GM21515 (cell line): Measurements from ENCODE around the gene ZC3H18.

Experiments used
- ATAC-seq: cut with Tn5 transposase; IDR thresholded peaks from one replicate; pipeline ENCODE4 v1.9.1; 2021; ENCODE audit not compliant: unreplicated experiment

ZC3H18 gene

GRCh38 chr16:88548985-88549384, 21.2 kb upstream of the ZC3H18 start:
- no peak for ATAC-seq

DNA sequence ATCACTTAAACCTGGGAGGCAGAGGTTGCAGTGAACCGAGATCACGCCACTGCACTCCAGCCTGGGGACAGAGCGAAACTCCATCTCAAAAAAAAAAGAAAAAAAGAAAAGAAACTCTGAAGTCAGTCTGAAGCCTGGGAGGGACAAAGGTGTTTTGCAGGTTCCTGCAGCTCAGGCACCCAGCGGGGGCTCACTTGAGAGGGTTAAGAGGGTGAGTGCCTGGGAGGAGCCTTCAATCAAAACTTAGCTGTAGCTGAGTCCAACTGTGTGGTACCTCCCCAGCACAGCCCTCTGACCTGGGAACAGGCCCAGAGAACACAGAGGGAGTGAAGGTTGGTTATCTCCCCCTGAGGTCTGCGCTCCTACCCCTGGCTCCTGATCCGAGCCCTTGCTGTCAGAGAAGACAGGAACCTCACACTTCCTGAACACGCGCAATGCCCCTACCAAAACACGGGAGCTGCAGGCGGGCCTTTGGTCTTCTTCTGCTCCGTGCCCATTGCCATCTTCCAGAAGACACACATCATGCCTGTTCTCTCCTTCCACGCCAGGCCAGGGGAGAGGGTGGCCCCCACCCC, 20.4 kb upstream of the ZC3H18 start:
- no peak for ATAC-seq

GRCh38 chr16:88550246-88550661, 19.9 kb upstream of the ZC3H18 start:
- no peak for ATAC-seq

- no peak for ATAC-seq
These were observed 18.0 kb upstream of the ZC3H18 start for GRCh38 chr16:88552166-88552565.

- no peak for ATAC-seq
These were observed 17.4 kb upstream of the ZC3H18 start for GRCh38 chr16:88552815-88553214.

DNA sequence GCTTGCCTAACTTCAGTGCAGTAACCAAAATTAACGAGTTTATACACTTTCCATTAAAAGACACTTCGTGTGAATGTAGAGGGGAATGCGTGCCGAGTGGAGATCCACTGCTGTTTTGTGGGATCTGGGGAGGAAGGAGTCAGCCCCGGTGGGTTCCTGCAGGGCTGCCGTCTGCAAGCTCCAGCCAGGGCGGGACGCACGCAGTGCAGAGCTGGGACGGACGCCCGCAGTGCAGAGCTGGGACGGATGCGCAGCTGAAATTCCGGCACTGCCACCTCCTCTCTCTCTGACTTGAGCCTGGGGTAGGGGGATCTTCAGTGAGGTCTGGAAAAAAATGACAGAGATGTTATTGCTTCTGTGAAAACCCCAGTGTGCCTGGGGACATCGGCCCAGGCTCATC, 16.5 kb upstream of the ZC3H18 start:
- no peak for ATAC-seq

DNA sequence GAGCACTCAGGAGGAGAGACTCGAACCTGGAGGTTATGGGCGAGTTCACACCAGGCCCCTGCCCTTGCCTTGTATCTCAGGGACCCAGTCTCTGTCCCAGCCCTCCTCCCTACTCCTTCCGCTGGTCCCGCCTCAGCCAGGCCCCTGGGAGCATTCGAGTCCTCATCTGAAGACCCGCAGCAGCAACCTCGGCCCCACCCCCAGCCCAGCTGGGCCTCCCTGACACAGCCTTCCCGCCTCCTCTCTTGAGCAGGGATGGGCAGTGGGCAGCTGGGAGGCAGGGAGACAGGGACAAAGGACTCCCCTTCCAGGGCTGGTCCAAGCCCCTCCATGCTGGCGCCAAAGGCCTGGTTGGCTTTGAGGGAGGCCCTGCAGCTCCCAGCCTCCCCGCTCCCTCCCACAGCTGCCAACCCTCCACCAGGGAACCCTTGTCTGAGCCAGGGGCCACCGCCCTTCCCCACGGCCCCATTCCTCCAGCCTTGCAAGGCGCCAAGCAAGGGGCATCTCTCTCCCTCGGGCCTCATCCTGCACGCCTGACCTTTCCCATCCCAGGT, 15.4 kb upstream of the ZC3H18 start:
- no peak for ATAC-seq

- no peak for ATAC-seq
These were observed 13.8 kb upstream of the ZC3H18 start for GRCh38 chr16:88556294-88556988.

GRCh38 chr16:88558457-88559442, 11.5 kb upstream of the ZC3H18 start:
- ATAC-seq = no peak

DNA sequence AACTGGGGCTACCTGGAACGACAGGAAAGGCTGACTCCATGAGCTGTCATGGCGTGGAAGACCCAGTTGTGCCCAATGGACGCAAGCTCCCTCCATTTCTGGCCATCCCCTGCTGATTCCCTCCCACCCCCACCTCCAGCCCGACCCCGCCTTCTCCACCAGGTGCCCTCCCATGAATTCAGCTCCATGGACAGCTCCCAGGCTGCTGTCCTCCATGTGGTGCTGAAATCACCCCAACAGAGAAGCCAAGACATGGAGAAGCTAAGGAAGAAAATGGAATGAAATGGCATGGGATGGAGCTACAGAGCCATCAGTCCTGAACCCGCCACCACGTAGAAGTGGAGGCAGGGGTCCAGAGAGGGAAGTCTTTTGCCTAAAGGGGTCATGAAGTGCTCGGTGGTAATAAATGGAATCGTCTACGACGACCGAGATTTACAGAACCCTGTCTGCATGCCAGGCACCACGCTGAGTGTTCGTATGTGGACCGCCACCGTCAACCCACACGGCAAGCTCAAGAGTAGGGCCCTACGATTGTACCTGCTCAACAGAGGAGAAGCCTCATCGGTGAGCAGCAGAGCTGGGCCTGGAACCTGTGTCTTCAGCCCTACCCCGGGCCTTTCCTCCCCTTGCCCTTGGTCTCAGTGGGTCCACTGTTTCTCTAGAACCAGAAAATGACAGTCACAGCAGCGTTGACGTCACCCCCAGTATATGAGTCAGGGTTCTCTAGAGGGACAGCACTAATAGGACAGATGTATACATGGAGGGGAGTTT, 9.3 kb upstream of the ZC3H18 start:
- no peak for ATAC-seq

- no peak for ATAC-seq
These were observed 8.5 kb upstream of the ZC3H18 start for GRCh38 chr16:88561485-88562359.

DNA sequence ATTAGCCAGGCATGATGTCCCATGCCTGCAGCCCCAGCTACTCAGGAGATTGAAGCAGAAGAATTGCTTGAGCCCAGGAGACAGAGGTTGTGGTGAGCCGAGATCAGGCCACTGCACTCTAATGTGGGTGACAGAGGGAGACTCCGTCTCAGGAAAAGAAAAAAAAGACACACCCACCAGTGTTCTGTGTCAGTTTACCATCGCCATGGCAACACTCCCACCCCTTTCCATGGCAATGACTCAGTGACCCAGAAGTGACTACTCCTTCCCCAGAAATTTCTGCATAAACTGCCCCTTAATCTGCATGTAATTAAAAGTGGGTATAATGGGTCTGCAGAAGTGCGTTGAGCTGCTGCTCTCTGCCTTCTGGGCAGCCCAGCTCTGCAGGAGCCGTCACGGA, 4.0 kb upstream of the ZC3H18 start:
- ATAC-seq = no peak

DNA sequence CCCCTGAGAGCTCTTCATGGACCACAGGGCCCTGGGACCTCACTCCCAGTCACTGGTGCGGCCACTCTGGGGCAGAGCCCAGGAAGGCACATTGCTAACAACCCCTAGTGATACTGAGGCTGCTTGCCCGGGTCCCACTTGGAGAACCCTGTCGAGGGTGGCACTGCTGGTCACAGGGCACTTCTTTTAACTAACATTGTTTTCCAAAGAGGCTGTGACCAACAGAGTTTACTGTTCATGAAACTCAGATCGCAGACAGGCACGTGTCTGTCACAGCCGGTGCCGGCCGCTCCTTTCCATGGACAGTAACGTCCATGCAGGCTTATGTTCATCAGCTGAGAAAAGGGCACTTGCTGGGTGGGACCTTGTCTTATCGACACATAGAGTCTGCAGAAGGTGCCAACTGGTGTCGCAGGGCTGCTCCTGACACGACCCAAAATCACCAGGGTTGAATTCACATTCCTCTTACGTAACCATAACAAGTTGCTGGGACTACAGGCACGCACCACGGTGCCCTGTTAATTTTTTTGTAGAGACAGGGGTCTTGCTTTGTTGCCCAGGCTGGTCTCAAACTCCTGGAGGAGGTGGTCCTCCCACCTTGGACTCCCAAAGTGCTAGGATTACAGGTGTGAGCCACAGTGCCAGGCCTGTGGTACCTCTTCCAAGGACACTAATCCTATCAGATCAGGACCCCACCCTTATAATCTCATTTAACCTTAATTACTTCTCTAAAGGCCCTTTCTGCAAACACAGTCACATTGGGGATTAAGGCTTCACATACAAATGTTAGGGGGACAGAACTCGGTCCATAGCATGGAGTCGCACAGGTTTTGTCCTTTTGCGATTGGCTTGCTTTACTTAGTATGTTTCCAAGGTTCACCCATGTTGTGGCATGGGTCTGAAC, 1.2 kb upstream of the ZC3H18 start:
- no peak for ATAC-seq

- ATAC-seq = peak; percentile 13
These were observed 604 bp upstream of the ZC3H18 start for GRCh38 chr16:88569614-88569984.

DNA sequence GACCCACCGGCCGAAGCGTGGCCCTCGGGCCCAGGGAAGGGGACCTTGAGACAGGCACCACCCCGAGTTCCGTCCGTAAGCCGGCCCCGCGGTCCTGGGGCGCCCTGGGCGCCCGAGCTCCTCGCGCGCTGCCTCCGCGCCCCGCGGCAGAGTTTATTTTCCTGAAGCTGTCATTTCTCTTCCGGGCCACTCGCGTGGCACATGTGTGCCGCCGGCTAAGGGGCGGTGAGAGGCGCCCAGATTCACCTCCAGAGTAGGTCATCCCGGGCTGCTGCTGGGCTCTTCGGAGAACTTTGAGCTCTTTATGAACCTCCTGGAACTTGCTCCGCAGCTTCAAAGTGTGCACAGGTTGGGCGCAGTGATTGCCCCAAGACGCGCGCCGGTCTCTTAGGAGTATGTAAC, 489 bp downstream of the ZC3H18 start:
- peak; percentile 34 for ATAC-seq

- ATAC-seq = no peak
These were observed 5.0 kb downstream of the ZC3H18 start for GRCh38 chr16:88575251-88575650.

DNA sequence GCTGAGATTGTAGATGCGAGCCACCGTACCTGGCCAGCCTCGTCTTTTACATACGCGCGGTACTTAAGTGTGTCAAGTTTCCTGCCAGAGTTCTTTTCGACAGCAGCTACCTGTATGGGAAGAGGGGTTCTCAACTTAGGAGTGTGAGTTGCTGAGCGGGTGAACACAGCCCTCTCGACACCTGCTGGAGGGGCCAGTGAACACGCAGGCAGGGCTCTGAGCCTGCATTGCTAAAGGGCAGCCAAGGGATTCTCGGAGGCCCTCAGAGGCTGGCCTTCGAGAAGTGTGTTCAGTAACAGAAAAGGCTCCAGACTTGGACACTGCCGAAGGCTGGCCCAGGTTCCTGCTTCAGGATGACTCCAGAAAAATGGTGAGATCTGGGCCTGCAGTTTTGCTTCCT, 6.1 kb downstream of the ZC3H18 start:
- no peak for ATAC-seq

DNA sequence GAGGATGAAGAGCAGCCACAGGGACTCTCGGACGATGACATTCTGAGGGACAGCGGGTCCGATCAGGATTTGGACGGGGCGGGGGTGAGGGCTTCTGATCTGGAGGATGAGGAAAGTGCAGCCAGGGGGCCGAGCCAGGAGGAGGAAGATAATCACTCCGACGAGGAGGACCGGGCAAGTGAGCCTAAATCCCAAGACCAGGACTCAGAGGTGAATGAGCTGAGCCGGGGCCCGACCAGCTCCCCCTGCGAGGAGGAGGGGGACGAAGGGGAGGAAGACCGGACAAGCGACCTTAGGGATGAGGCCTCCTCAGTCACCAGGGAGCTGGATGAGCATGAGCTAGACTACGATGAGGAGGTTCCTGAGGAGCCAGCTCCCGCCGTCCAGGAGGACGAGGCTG, 7.0 kb downstream of the ZC3H18 start:
- no peak for ATAC-seq
